GM23248 (cell line): ENCODE data around the gene TRAPPC2L.
"Not testable (repeated sequence)": the region's sequence is repeated elsewhere in the genome, so short reads cannot be mapped to it uniquely, and the experiment has no call there.

Experiments used
- EZH2 ChIP-seq: fragments of 200-600 bp; sonication (generic); IDR thresholded peaks from 2 replicates; pipeline ENCODE4 v1.6.1; 2018; ENCODE audit warnings: antibody characterized with exemption, mild to moderate bottlenecking; ENCODE audit not compliant: insufficient read depth, poor library complexity, severe bottlenecking
- EZH2phosphoT487 ChIP-seq: fragments of 200-600 bp; sonication (generic); IDR thresholded peaks from 2 replicates; pipeline ENCODE4 v1.6.1; 2018; ENCODE audit warnings: antibody characterized with exemption, moderate library complexity, mild to moderate bottlenecking, low read depth; ENCODE audit not compliant: insufficient read depth

GRCh38 chr16:88889702-88890352, 32.9 kb downstream of the TRAPPC2L start:
- not testable (repeated sequence) for TF ChIP-seq EZH2, EZH2phosphoT487
